ENCODE results near the gene GTF2IRD1. TPM values are rescaled to one million over a fixed set of nuclear protein-coding genes. Genes with fewer than 3 reads are reported as not detected.

GTF2IRD1 gene
- total and polyA plus RNA-seq, 3 donors from 2014 or later, result 15.1 to 24.7 (median 22.4) TPM

GRCh38 chr7:74521855-74522254 is 68.1 kb downstream of the GTF2IRD1 start:
- H3K36me3 ChIP-seq (ENCODE audit: low read depth, missing control alignments), result no peaks in the 10 kb centered on the region
- no peak overlapping the region for H3K27ac ChIP-seq
- H3K4me1 ChIP-seq, result no peaks in the 10 kb centered on the region
- no peak overlapping the region for H3K4me3 ChIP-seq
- H3K27me3 ChIP-seq, result no peaks in the 10 kb centered on the region
- TF ChIP-seq, protein P1, sequence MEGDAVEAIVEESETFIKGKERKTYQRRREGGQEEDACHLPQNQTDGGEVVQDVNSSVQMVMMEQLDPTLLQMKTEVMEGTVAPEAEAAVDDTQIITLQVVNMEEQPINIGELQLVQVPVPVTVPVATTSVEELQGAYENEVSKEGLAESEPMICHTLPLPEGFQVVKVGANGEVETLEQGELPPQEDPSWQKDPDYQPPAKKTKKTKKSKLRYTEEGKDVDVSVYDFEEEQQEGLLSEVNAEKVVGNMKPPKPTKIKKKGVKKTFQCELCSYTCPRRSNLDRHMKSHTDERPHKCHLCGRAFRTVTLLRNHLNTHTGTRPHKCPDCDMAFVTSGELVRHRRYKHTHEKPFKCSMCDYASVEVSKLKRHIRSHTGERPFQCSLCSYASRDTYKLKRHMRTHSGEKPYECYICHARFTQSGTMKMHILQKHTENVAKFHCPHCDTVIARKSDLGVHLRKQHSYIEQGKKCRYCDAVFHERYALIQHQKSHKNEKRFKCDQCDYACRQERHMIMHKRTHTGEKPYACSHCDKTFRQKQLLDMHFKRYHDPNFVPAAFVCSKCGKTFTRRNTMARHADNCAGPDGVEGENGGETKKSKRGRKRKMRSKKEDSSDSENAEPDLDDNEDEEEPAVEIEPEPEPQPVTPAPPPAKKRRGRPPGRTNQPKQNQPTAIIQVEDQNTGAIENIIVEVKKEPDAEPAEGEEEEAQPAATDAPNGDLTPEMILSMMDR (IDR thresholded peaks at IDR 0.05), result no peak
- DNase-seq, result no peak
- intact Hi-C loops (cut with DNase I; ENCODE audit: low total_unique reads), result no loop called here
- WGBS, 2 donors, result 95 to 96% methylated on average over 10 of the region's 10 CpGs
- no peaks in the 10 kb centered on the region for H3K9me3 ChIP-seq

DNA sequence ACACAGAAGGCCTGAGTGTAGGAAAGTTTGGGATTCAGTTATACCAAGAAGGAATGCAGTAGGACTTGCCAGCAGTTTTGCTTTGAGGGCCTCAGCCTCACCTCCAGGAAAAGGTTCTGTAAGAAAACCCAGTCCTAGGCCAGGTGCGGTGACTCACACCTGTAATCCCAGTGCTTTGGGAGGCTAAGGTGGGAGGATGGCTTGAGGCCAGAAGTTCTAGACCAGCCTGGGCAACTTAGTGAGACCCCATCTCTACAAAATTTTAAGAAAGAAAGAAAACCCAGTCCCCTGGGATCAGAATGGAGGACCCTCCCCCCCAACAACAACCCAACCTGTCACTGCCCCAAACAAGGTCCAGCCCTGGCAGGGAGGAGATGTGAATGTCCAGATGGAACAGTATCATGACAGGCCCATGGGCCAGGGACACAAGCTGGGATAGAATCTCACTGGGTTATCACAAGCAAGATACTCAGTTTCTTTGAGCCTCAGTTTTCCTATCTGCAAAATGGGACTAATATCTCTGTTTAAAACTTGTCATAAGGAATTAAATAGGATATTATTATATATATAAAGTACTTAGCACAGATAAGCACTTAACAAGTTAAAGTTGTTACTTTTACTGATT is 68.7 kb downstream of the GTF2IRD1 start:
- Histone ChIP-seq H3K27ac (no peak overlapping the region), H3K4me1 (no peaks in the 10 kb centered on the region), H3K4me3 (no peak overlapping the region), H3K9me3 (no peaks in the 10 kb centered on the region), H3K36me3 (ENCODE audit: low read depth, missing control alignments) (no peaks in the 10 kb centered on the region), H3K27me3 (no peaks in the 10 kb centered on the region)
- WGBS, 2 donors, result 93 to 100% methylated on average over 1 of the region's 1 CpG
- intact Hi-C loops (cut with DNase I; ENCODE audit: low total_unique reads), result no loop called here
- TF ChIP-seq, protein P1 (IDR thresholded peaks at IDR 0.05), result no peak
- TF ChIP-seq POLR2A (IDR thresholded peaks at IDR 0.05), result no peak
- no peak for DNase-seq

- 90 to 91% methylated on average over 4 of the region's 4 CpGs for WGBS, 2 donors
- H3K4me1 ChIP-seq, result no peaks in the 10 kb centered on the region
- intact Hi-C loops (cut with DNase I; ENCODE audit: low total_unique reads), result no loop called here
- H3K9me3 ChIP-seq, result no peaks in the 10 kb centered on the region
- H3K36me3 ChIP-seq (ENCODE audit: low read depth, missing control alignments), result no peaks in the 10 kb centered on the region
- H3K27me3 ChIP-seq, result no peaks in the 10 kb centered on the region
- H3K27ac ChIP-seq, result no peak overlapping the region
- no peak for TF ChIP-seq POLR2A (IDR thresholded peaks at IDR 0.05)
- TF ChIP-seq, protein P1 (IDR thresholded peaks at IDR 0.05), result no peak
- no peak for DNase-seq
- H3K4me3 ChIP-seq, result no peak overlapping the region
These were observed 69.3 kb downstream of the GTF2IRD1 start for GRCh38 chr7:74523015-74523414.

GRCh38 chr7:74525140-74525539 is 71.4 kb downstream of the GTF2IRD1 start:
- Histone ChIP-seq H3K27ac (no peak overlapping the region), H3K36me3 (ENCODE audit: low read depth, missing control alignments) (no peaks in the 10 kb centered on the region), H3K4me1 (no peaks in the 10 kb centered on the region), H3K4me3 (no peak overlapping the region), H3K9me3 (no peaks in the 10 kb centered on the region), H3K27me3 (no peaks in the 10 kb centered on the region)
- 91 to 93% methylated on average over 6 of the region's 6 CpGs for WGBS, 2 donors
- TF ChIP-seq, protein P1 (IDR thresholded peaks at IDR 0.05), result no peak
- no peak for TF ChIP-seq POLR2A (IDR thresholded peaks at IDR 0.05)
- intact Hi-C loops (cut with DNase I; ENCODE audit: low total_unique reads), result no loop called here
- no peak for DNase-seq

- Histone ChIP-seq H3K9me3 (no peaks in the 10 kb centered on the region), H3K4me1 (no peaks in the 10 kb centered on the region), H3K4me3 (no peak overlapping the region), H3K36me3 (ENCODE audit: low read depth, missing control alignments) (no peaks in the 10 kb centered on the region), H3K27me3 (no peaks in the 10 kb centered on the region), H3K27ac (no peak overlapping the region)
- intact Hi-C loops (cut with DNase I; ENCODE audit: low total_unique reads), result no loop called here
- WGBS, 2 donors, result 91 to 94% methylated on average over 6 to 7 of the region's 7 CpGs
- TF ChIP-seq POLR2A (IDR thresholded peaks at IDR 0.05), result no peak
- TF ChIP-seq, protein P1 (IDR thresholded peaks at IDR 0.05), result no peak
- DNase-seq, result no peak
These were observed 72.2 kb downstream of the GTF2IRD1 start for GRCh38 chr7:74525881-74526280.

Data from testis (tissue), 3 donors.